Ovary (tissue), 3 donors: ENCODE data around the gene HOMER2.

Experiments
- CTCF ChIP-seq, 3 donors: fragments of 450-650 bp in 2 of 3; fragments of 200-600 bp in 1 of 3; IDR thresholded peaks; one replicate each; pipeline versions ENCODE4 v1.5.1 to v1.8.0; 2016 to 2022; ENCODE audit warnings: antibody characterized with exemption in 3 of 3, mild to moderate bottlenecking in 1 of 3
- POLR2A ChIP-seq: fragments of 450-650 bp; IDR thresholded peaks from one replicate; pipeline ENCODE4 v1.6.1; 2017; ENCODE audit warnings: antibody characterized with exemption, mild to moderate bottlenecking, moderate library complexity
- donor health status: DM: no; HTN: no; CAD: no.

GRCh38 chr15:82810061-82810889, 142.2 kb downstream of the HOMER2 start:
- TF ChIP-seq POLR2A (no peak), CTCF (IDR thresholded peaks at IDR 0.05) (no peak)
